ENCODE data around the gene ADAMTS13.

- TF ChIP-seq CTCF (IDR thresholded peaks at IDR 0.05; ENCODE audit: insufficient read depth, low read length, poor library complexity, severe bottlenecking) (no peak), EZH2phosphoT487 (conservative IDR thresholded peaks at IDR 0.05; ENCODE audit: low read length) (no peak)
These were observed 42.7 kb upstream of the ADAMTS13 start for GRCh38 chr9:133379153-133380086.
